Rectal smooth muscle tissue (tissue), 1 donor: Measurements from ENCODE around the gene RASD1.

ENCODE experiments used
- H3K27ac ChIP-seq: one replicate; pipeline ENCODE4 v1.7.0; 2013; ENCODE audit warnings: low read depth, low read length, inconsistent platforms
- H3K27me3 ChIP-seq: one replicate; pipeline ENCODE4 v1.7.0; 2013; ENCODE audit warnings: low read length; ENCODE audit not compliant: control insufficient read depth, insufficient read depth
- H3K36me3 ChIP-seq: one replicate; pipeline ENCODE4 v1.7.0; 2013; ENCODE audit warnings: low read length; ENCODE audit not compliant: control insufficient read depth, insufficient read depth
- H3K4me1 ChIP-seq: one replicate; pipeline ENCODE4 v1.7.0; 2013; ENCODE audit warnings: low read length; ENCODE audit not compliant: control insufficient read depth, insufficient read depth
- H3K4me3 ChIP-seq: one replicate; pipeline ENCODE4 v1.7.0; 2013; ENCODE audit warnings: low read length
- H3K9ac ChIP-seq: one replicate; pipeline ENCODE4 v1.7.0; 2013; ENCODE audit warnings: low read length

RASD1 gene

GRCh38 chr17:17523001-17523730 is 27.0 kb upstream of the RASD1 start:
- H3K9ac ChIP-seq: no peak overlapping the region
- no peaks in the 10 kb centered on the region for H3K27me3 ChIP-seq
- no peak overlapping the region for H3K27ac ChIP-seq
- H3K4me1 ChIP-seq: peaks cover 6% of the 10 kb centered on the region
- H3K4me3 ChIP-seq: no peak overlapping the region
- no peaks in the 10 kb centered on the region for H3K36me3 ChIP-seq

GRCh38 chr17:17520599-17521232 is 24.5 kb upstream of the RASD1 start:
- Histone ChIP-seq H3K4me1 (no peaks in the 10 kb centered on the region), H3K27ac (no peak overlapping the region), H3K4me3 (no peak overlapping the region), H3K9ac (no peak overlapping the region), H3K27me3 (no peaks in the 10 kb centered on the region), H3K36me3 (no peaks in the 10 kb centered on the region)

- no peak overlapping the region for H3K4me3 ChIP-seq
- H3K4me1 ChIP-seq: no peaks in the 10 kb centered on the region
- no peak overlapping the region for H3K27ac ChIP-seq
- H3K9ac ChIP-seq: no peak overlapping the region
- H3K27me3 ChIP-seq: no peaks in the 10 kb centered on the region
- no peaks in the 10 kb centered on the region for H3K36me3 ChIP-seq
Measured at GRCh38 chr17:17519886-17520285, 23.7 kb upstream of the RASD1 start.

- no peak overlapping the region for H3K9ac ChIP-seq
Measured at GRCh38 chr17:17518951-17519350, 22.8 kb upstream of the RASD1 start.

GRCh38 chr17:17518014-17518413 is 21.8 kb upstream of the RASD1 start:
- Histone ChIP-seq H3K9ac (no peak overlapping the region), H3K4me1 (no peaks in the 10 kb centered on the region), H3K4me3 (no peak overlapping the region), H3K27me3 (no peaks in the 10 kb centered on the region), H3K27ac (no peak overlapping the region), H3K36me3 (no peaks in the 10 kb centered on the region)

More at GRCh38 chr17:17518951-17519350, 22.8 kb upstream of the RASD1 start:
- no peak overlapping the region for H3K4me3 ChIP-seq
- no peaks in the 10 kb centered on the region for H3K36me3 ChIP-seq
- no peaks in the 10 kb centered on the region for H3K4me1 ChIP-seq
- H3K27me3 ChIP-seq: no peaks in the 10 kb centered on the region
- no peak overlapping the region for H3K27ac ChIP-seq

GRCh38 chr17:17516941-17517720 is 20.9 kb upstream of the RASD1 start:
- no peaks in the 10 kb centered on the region for H3K36me3 ChIP-seq
- H3K9ac ChIP-seq: no peak overlapping the region
- H3K4me3 ChIP-seq: no peak overlapping the region
- H3K4me1 ChIP-seq: no peaks in the 10 kb centered on the region
- H3K27ac ChIP-seq: no peak overlapping the region
- H3K27me3 ChIP-seq: no peaks in the 10 kb centered on the region

- Histone ChIP-seq H3K9ac (no peak overlapping the region), H3K4me1 (no peaks in the 10 kb centered on the region), H3K27ac (no peak overlapping the region), H3K4me3 (no peak overlapping the region), H3K36me3 (no peaks in the 10 kb centered on the region), H3K27me3 (no peaks in the 10 kb centered on the region)
Measured at GRCh38 chr17:17515934-17516930, 20.0 kb upstream of the RASD1 start.

GRCh38 chr17:17514993-17515933 is 19.1 kb upstream of the RASD1 start:
- no peaks in the 10 kb centered on the region for H3K4me1 ChIP-seq
- no peaks in the 10 kb centered on the region for H3K36me3 ChIP-seq
- no peaks in the 10 kb centered on the region for H3K27me3 ChIP-seq
- no peak overlapping the region for H3K4me3 ChIP-seq
- H3K27ac ChIP-seq: no peak overlapping the region
- no peak overlapping the region for H3K9ac ChIP-seq

GRCh38 chr17:17514361-17514992 is 18.3 kb upstream of the RASD1 start:
- H3K36me3 ChIP-seq: no peaks in the 10 kb centered on the region
- no peaks in the 10 kb centered on the region for H3K27me3 ChIP-seq
- no peak overlapping the region for H3K9ac ChIP-seq
- no peak overlapping the region for H3K4me3 ChIP-seq
- no peaks in the 10 kb centered on the region for H3K4me1 ChIP-seq
- no peak overlapping the region for H3K27ac ChIP-seq

- Histone ChIP-seq H3K27me3 (no peaks in the 10 kb centered on the region), H3K4me3 (no peak overlapping the region), H3K36me3 (no peaks in the 10 kb centered on the region), H3K9ac (no peak overlapping the region), H3K4me1 (no peaks in the 10 kb centered on the region), H3K27ac (no peak overlapping the region)
Measured at GRCh38 chr17:17513626-17514025, 17.4 kb upstream of the RASD1 start.

- Histone ChIP-seq H3K27ac (no peak overlapping the region), H3K36me3 (no peaks in the 10 kb centered on the region), H3K4me1 (no peaks in the 10 kb centered on the region), H3K9ac (no peak overlapping the region), H3K27me3 (no peaks in the 10 kb centered on the region), H3K4me3 (no peak overlapping the region)
Measured at GRCh38 chr17:17512866-17513265, 16.7 kb upstream of the RASD1 start.
